CD14-positive monocyte (primary cell): ENCODE data around the gene RCN1. TPM values are rescaled to one million over a fixed set of nuclear protein-coding genes. Genes with fewer than 3 reads are reported as not detected.
"Not testable (repeated sequence)": the region's sequence is repeated elsewhere in the genome, so short reads cannot be mapped to it uniquely, and the experiment has no call there.

Source experiments
- DNase-seq, 3 donors: peaks; one replicate each; pipeline ENCODE4 v3.0.0-alpha.2; 2011 to 2022
- H2AFZ ChIP-seq: 2 replicates; pipeline ENCODE4 v1.6.0; 2012; ENCODE audit warnings: mild to moderate bottlenecking, low read depth, low read length, inconsistent platforms; ENCODE audit not compliant: insufficient read depth, poor library complexity, severe bottlenecking
- H3K27ac ChIP-seq, 2 donors: 1 replicate in 1 of 2; 2 replicates in 1 of 2; pipeline ENCODE4 v1.5.1; 2012 to 2013; ENCODE audit warnings: low read length in 2 of 2, control low read depth in 1 of 2, inconsistent platforms in 1 of 2, low read depth in 1 of 2, mild to moderate bottlenecking in 1 of 2
- H3K27me3 ChIP-seq, 2 donors: one replicate each; pipeline versions ENCODE4 v1.6.0 to v1.6.1; 2011 to 2013; ENCODE audit warnings: low read length in 2 of 2; ENCODE audit not compliant: control insufficient read depth in 2 of 2, insufficient read depth in 2 of 2
- H3K36me3 ChIP-seq, 2 donors: replicated peaks in 1 of 2; 1 replicate in 1 of 2; 2 replicates in 1 of 2; pipeline versions ENCODE4 v1.5.1 to v1.6.1; 2012 to 2013; ENCODE audit warnings: low read length in 2 of 2, control low read depth in 1 of 2, inconsistent platforms in 1 of 2, mild to moderate bottlenecking in 1 of 2; ENCODE audit not compliant: insufficient read depth in 2 of 2, control insufficient read depth in 1 of 2
- H3K4me1 ChIP-seq, 2 donors: 1 replicate in 1 of 2; 2 replicates in 1 of 2; pipeline versions ENCODE4 v1.5.1 to v1.6.1; 2012 to 2013; ENCODE audit warnings: low read length in 2 of 2, control low read depth in 1 of 2, inconsistent platforms in 1 of 2, mild to moderate bottlenecking in 1 of 2, moderate library complexity in 1 of 2; ENCODE audit not compliant: insufficient read depth in 2 of 2, control insufficient read depth in 1 of 2
- H3K4me2 ChIP-seq: replicated peaks from 2 replicates; pipeline ENCODE3; 2012; ENCODE audit warnings: low read length, moderate library complexity, mild to moderate bottlenecking; ENCODE audit not compliant: poor library complexity, severe bottlenecking; ENCODE audit errors: extremely low read depth
- H3K4me3 ChIP-seq, 3 experiments: fragments of 200-600 bp in 1 of 3; sonication (generic) in 1 of 3; replicated peaks in 1 of 3; 1 replicate in 2 of 3; 2 replicates in 1 of 3; pipeline ENCODE4 v1.5.1; 2011 to 2013; ENCODE audit warnings: low read length in 3 of 3, mild to moderate bottlenecking in 3 of 3, control low read depth in 2 of 3, low read depth in 2 of 3, inconsistent platforms in 1 of 3, moderate library complexity in 1 of 3
- H3K79me2 ChIP-seq: 2 replicates; pipeline ENCODE4 v1.6.0; 2012; ENCODE audit warnings: mild to moderate bottlenecking, control low read depth, inconsistent platforms, low read length, moderate library complexity; ENCODE audit not compliant: insufficient read depth
- H3K9ac ChIP-seq: 2 replicates; pipeline ENCODE4 v1.6.0; 2017; ENCODE audit warnings: low read length, mild to moderate bottlenecking; ENCODE audit not compliant: insufficient read depth, poor library complexity, severe bottlenecking
- H3K9me3 ChIP-seq, 2 donors: replicated peaks in 1 of 2; 1 replicate in 1 of 2; 2 replicates in 1 of 2; pipeline versions ENCODE4 v1.5.1 to v1.6.1; 2012 to 2013; ENCODE audit warnings: low read length in 2 of 2, control low read depth in 1 of 2; ENCODE audit not compliant: control insufficient read depth in 1 of 2, insufficient read depth in 1 of 2
- H4K20me1 ChIP-seq: 2 replicates; pipeline ENCODE4 v1.6.0; 2012; ENCODE audit warnings: mild to moderate bottlenecking, low read length, control low read depth, moderate library complexity; ENCODE audit not compliant: insufficient read depth
- H3K27ac Mint-ChIP-seq, 7 donors: one replicate each; pipeline ENCODE4 v1.8.0; 2020; ENCODE audit warnings: mild to moderate bottlenecking in 7 of 7, mixed read lengths in 7 of 7, moderate library complexity in 6 of 7, inconsistent platforms in 2 of 7
- H3K27me3 Mint-ChIP-seq, 3 donors: one replicate each; pipeline ENCODE4 v1.8.0; 2021 to 2022; ENCODE audit warnings: low read depth in 3 of 3, mild to moderate bottlenecking in 3 of 3, mixed read lengths in 3 of 3, moderate library complexity in 3 of 3, inconsistent platforms in 1 of 3
- H3K36me3 Mint-ChIP-seq, 2 donors: one replicate each; pipeline ENCODE4 v1.8.0; 2020; ENCODE audit warnings: mixed read lengths in 2 of 2, inconsistent platforms in 1 of 2, mild to moderate bottlenecking in 1 of 2
- H3K4me1 Mint-ChIP-seq: one replicate; pipeline ENCODE4 v1.8.0; 2020; ENCODE audit warnings: mild to moderate bottlenecking, mixed read lengths
- H3K4me3 Mint-ChIP-seq, 2 donors: one replicate each; pipeline ENCODE4 v1.8.0; 2020; ENCODE audit warnings: mild to moderate bottlenecking in 2 of 2, mixed read lengths in 2 of 2, moderate library complexity in 1 of 2
- H3K9me3 Mint-ChIP-seq, 7 donors: one replicate each; pipeline ENCODE4 v1.8.0; 2020 to 2022; ENCODE audit warnings: mixed read lengths in 7 of 7, mild to moderate bottlenecking in 6 of 7, moderate library complexity in 6 of 7, inconsistent platforms in 2 of 7
- WGBS: methylation state at CpG from one replicate; pipeline ENCODE4 v1.1.5; 2013; ENCODE audit warnings: missing lambda C conversion rate; ENCODE audit not compliant: insufficient coverage; 5-methylcytosine and 5-hydroxymethylcytosine counted together
- intact Hi-C, 2 donors: fragments of 100-400 bp; cut with micrococcal nuclease; formaldehyde crosslinking; loops; one replicate each; pipeline versions ENCODE4 v1.15.0 to v1.15.1; 2023
- polyA plus RNA-seq, 3 donors: library from polyadenylated mRNA; depleted of rRNA in 1 of 3; unstranded in 2 of 3; stranded (reverse) in 1 of 3; fragments of 300-500 nt in 2 of 3; fragments of >200 nt in 1 of 3; fragmentation: Illumina TruSeq in 2 of 3; gene quantifications; 1 replicate in 2 of 3; 2 replicates in 1 of 3; pipeline ENCODE4 v1.2.3, GENCODE V29; 2012 to 2021
- TF ChIP-seq, protein P1 (sequence below): fragments of 200-600 bp; IDR thresholded peaks from one replicate; pipeline ENCODE4 v1.8.0; 2022; ENCODE audit warnings: antibody characterized with exemption, mild to moderate bottlenecking

Gene RCN1
- polyA plus RNA-seq, 3 donors = 7.3 to 22.0 (median 20.5) TPM

DNA sequence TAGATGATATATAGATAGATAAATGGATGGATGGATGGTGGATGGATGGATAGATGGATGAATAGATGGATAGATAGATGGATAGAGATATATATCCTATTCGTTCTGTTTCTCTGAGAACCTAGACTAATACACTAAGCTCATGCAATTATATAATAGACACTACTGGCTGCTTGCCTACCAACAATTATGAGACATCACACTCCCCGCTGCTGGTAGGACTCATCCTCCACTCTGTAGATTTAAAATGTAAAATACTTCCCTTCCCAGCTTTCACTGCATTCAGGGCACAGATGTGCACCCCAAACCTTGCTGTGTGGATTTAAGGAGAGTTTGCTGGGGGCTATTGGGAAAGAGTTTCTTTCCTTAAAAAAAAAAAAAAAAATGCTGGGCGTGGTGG lies 28.3 kb upstream of the RCN1 start:
- no peak overlapping the region for H3K4me3 ChIP-seq
- H3K27ac ChIP-seq = no peak overlapping the region
- H3K27me3 ChIP-seq = no peaks in the 10 kb centered on the region
- WGBS = no CpG with 5 or more reads among the region's 3 CpGs
- Mint-ChIP-seq H3K27ac (no peak overlapping the region), H3K4me3 (no peak overlapping the region), H3K9me3 (no peaks in the 10 kb centered on the region), H3K4me1 (peaks cover 9% of the 10 kb centered on the region), H3K36me3 (no peaks in the 10 kb centered on the region), H3K27me3 (peaks cover 0 to 11% (median 4%) of the 10 kb centered on the region in 3 donors)
- TF ChIP-seq, protein P1, sequence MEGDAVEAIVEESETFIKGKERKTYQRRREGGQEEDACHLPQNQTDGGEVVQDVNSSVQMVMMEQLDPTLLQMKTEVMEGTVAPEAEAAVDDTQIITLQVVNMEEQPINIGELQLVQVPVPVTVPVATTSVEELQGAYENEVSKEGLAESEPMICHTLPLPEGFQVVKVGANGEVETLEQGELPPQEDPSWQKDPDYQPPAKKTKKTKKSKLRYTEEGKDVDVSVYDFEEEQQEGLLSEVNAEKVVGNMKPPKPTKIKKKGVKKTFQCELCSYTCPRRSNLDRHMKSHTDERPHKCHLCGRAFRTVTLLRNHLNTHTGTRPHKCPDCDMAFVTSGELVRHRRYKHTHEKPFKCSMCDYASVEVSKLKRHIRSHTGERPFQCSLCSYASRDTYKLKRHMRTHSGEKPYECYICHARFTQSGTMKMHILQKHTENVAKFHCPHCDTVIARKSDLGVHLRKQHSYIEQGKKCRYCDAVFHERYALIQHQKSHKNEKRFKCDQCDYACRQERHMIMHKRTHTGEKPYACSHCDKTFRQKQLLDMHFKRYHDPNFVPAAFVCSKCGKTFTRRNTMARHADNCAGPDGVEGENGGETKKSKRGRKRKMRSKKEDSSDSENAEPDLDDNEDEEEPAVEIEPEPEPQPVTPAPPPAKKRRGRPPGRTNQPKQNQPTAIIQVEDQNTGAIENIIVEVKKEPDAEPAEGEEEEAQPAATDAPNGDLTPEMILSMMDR = no peak
- no peak for DNase-seq
- H3K4me2 ChIP-seq = no peak overlapping the region
- H2AFZ ChIP-seq = no peak overlapping the region
- no peaks in the 10 kb centered on the region for H4K20me1 ChIP-seq
- H3K79me2 ChIP-seq = no peaks in the 10 kb centered on the region
- no peaks in the 10 kb centered on the region for H3K4me1 ChIP-seq
- H3K36me3 ChIP-seq = no peaks in the 10 kb centered on the region
- no peak overlapping the region for H3K9ac ChIP-seq
- no peaks in the 10 kb centered on the region for H3K9me3 ChIP-seq
- intact Hi-C loops = no loop called here

DNA sequence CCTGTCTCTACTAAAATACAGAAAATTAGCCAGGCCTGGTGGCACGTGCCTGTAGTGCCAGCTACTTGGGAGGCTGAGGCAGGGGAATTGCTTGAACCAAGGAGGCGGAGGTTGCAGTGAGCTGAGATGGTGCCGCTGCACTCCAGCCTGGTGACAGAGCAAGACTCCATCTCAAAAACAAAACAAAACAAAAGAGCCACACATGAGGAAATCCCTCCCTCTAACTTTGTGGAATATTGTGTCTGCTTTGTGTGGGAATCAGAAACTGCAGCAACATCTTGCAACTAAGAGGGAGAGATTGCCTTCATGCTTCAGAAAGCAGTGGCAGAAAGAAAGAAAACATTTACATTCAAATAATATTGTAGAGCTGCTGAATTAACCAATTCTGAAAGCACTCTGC lies 27.8 kb upstream of the RCN1 start:
- DNase-seq, H3K4me2 ChIP-seq, intact Hi-C loops, H3K27me3 ChIP-seq, H4K20me1 ChIP-seq, H2AFZ ChIP-seq, H3K4me3 Mint-ChIP-seq, H3K36me3 Mint-ChIP-seq, H3K4me1 ChIP-seq, H3K79me2 ChIP-seq, H3K4me3 ChIP-seq, H3K4me1 Mint-ChIP-seq, H3K9me3 ChIP-seq, H3K36me3 ChIP-seq, H3K27ac Mint-ChIP-seq, H3K9me3 Mint-ChIP-seq, H3K9ac ChIP-seq, H3K27ac ChIP-seq: not testable (repeated sequence)
- H3K27me3 Mint-ChIP-seq = peaks cover 0 to 11% (median 0%) of the 10 kb centered on the region in 3 donors
- no CpG with 5 or more reads among the region's 3 CpGs for WGBS
